ENCODE results near the gene ACSL4. TPM values are rescaled to one million over a fixed set of nuclear protein-coding genes. Genes with fewer than 3 reads are reported as not detected.

The ACSL4 gene
- total and polyA plus RNA-seq, 9 of the 15 experiments (the other 6 are each of a cell fraction or from before 2014, with no cell fraction given) = 9.8 to 35.1 (median 25.5) TPM

DNA sequence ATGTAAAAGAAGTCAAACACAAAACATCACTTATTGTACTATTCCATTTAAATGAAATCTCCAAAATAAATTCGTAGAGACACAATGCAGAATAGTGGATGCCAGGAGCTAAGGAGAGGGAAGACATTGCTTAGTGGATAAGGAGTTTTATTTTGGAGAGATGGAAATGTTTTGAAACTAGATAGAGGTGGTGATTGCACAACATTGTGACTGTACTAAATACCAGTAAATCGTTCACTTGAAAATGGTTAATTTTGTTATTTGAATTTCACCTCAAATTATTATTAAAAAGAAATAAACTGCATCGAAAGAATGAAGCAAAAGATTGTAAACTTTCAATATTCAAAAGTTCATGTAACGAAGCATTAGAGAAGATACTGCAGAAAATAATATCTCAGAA lies 9.7 kb upstream of the ACSL4 start:
- POLR2A ChIA-PET = no interaction called here
- DNase-seq (ENCODE audit: extremely low read depth in 1 of 4, low spot score in 3 of 4) (no peak), ATAC-seq (no peak), FAIRE-seq (no peak)
- H3K4me3 ChIP-seq = no peak overlapping the region
- no peak overlapping the region for H3K9ac ChIP-seq (ENCODE audit: insufficient read depth in 1 of 2, low read depth in 2 of 2, low read length in 2 of 2)
- no peaks in the 10 kb centered on the region for H3K9me3 ChIP-seq (replicated peaks; ENCODE audit: control insufficient read depth, insufficient read depth, low read depth, low read length)
- no peaks in the 10 kb centered on the region for H3K27me3 ChIP-seq (ENCODE audit: control insufficient read depth in 2 of 2, insufficient read depth in 2 of 2, low read length in 2 of 2)
- no peak overlapping the region for H2AFZ ChIP-seq (ENCODE audit: low read depth, low read length)
- in situ Hi-C loops (cut with MboI) (no loop called here), intact Hi-C loops (cut with micrococcal nuclease) (no loop called here)
- BruUV-seq (replicated peaks) = no TSS peak
- H3K36me3 ChIP-seq (ENCODE audit: control insufficient read depth, insufficient read depth, low read length) = no peaks in the 10 kb centered on the region
- no peaks in the 10 kb centered on the region for H4K20me1 ChIP-seq (replicated peaks; ENCODE audit: control insufficient read depth, insufficient read depth, low read length)
- WGBS (ENCODE audit: insufficient coverage, low coverage, missing lambda C conversion rate) = 4% methylated on average over 4 of the region's 4 CpGs
- no peak overlapping the region for H3K27ac ChIP-seq (ENCODE audit: extremely low read depth, low read depth, low read length)
- no peak overlapping the region for H3K4me2 ChIP-seq (ENCODE audit: insufficient read depth, low read length)
- H3K79me2 ChIP-seq (ENCODE audit: control insufficient read depth, insufficient read depth, low read length) = no peaks in the 10 kb centered on the region
- no peaks in the 10 kb centered on the region for H3K9me1 ChIP-seq (ENCODE audit: control insufficient read depth, insufficient read depth, low read length)
- CTCF ChIA-PET (ENCODE audit: low intra/inter-chr PET ratio) = no interaction called here
- peaks cover 0 to 4% of the 10 kb centered on the region in 2 experiments; a peak in 2 of 5 replicates for H3K4me1 ChIP-seq (replicated peaks in 1 of 2; ENCODE audit: control insufficient read depth in 2 of 2, insufficient read depth in 2 of 2, low read length in 2 of 2)
- no peak for TF ChIP-seq MEF2D (tag; conservative IDR thresholded peaks at IDR 0.05; ENCODE audit: low read depth)
- TF ChIP-seq ZEB2 (IDR thresholded peaks at IDR 0.05) = no peak
- TF ChIP-seq CEBPG (CRISPR knock-in tag; IDR thresholded peaks at IDR 0.05) = no peak
- TF ChIP-seq CEBPG (tag; conservative IDR thresholded peaks at IDR 0.05 in 1 of 2, IDR thresholded peaks at IDR 0.05 in 1 of 2) = peak; percentile 29 to 68; a peak in 3 of 4 replicates
- no peak for TF ChIP-seq TARDBP (IDR thresholded peaks at IDR 0.05)
- no peak for TF ChIP-seq TOE1 (IDR thresholded peaks at IDR 0.05; ENCODE audit: borderline replicate concordance)
- TF ChIP-seq TOE1 (CRISPR knock-in tag; IDR thresholded peaks at IDR 0.05; ENCODE audit: borderline replicate concordance, low read depth) = no peak
- TF ChIP-seq KDM2B (CRISPR knock-in tag; IDR thresholded peaks at IDR 0.05) = no peak
- peak; percentile 86 for TF ChIP-seq CEBPB (tag; IDR thresholded peaks at IDR 0.05)
- TF ChIP-seq HOXB6 (CRISPR knock-in tag; IDR thresholded peaks at IDR 0.05; ENCODE audit: borderline replicate concordance) = no peak
- TF ChIP-seq KDM4B (IDR thresholded peaks at IDR 0.05; ENCODE audit: borderline replicate concordance in 2 of 2, low read depth in 1 of 2) = no peak
- no peak for TF ChIP-seq SLC30A9 (CRISPR knock-in tag; IDR thresholded peaks at IDR 0.05)
- TF ChIP-seq ZNF121 (CRISPR knock-in tag; conservative IDR thresholded peaks at IDR 0.05) = no peak
- TF ChIP-seq, protein P1, sequence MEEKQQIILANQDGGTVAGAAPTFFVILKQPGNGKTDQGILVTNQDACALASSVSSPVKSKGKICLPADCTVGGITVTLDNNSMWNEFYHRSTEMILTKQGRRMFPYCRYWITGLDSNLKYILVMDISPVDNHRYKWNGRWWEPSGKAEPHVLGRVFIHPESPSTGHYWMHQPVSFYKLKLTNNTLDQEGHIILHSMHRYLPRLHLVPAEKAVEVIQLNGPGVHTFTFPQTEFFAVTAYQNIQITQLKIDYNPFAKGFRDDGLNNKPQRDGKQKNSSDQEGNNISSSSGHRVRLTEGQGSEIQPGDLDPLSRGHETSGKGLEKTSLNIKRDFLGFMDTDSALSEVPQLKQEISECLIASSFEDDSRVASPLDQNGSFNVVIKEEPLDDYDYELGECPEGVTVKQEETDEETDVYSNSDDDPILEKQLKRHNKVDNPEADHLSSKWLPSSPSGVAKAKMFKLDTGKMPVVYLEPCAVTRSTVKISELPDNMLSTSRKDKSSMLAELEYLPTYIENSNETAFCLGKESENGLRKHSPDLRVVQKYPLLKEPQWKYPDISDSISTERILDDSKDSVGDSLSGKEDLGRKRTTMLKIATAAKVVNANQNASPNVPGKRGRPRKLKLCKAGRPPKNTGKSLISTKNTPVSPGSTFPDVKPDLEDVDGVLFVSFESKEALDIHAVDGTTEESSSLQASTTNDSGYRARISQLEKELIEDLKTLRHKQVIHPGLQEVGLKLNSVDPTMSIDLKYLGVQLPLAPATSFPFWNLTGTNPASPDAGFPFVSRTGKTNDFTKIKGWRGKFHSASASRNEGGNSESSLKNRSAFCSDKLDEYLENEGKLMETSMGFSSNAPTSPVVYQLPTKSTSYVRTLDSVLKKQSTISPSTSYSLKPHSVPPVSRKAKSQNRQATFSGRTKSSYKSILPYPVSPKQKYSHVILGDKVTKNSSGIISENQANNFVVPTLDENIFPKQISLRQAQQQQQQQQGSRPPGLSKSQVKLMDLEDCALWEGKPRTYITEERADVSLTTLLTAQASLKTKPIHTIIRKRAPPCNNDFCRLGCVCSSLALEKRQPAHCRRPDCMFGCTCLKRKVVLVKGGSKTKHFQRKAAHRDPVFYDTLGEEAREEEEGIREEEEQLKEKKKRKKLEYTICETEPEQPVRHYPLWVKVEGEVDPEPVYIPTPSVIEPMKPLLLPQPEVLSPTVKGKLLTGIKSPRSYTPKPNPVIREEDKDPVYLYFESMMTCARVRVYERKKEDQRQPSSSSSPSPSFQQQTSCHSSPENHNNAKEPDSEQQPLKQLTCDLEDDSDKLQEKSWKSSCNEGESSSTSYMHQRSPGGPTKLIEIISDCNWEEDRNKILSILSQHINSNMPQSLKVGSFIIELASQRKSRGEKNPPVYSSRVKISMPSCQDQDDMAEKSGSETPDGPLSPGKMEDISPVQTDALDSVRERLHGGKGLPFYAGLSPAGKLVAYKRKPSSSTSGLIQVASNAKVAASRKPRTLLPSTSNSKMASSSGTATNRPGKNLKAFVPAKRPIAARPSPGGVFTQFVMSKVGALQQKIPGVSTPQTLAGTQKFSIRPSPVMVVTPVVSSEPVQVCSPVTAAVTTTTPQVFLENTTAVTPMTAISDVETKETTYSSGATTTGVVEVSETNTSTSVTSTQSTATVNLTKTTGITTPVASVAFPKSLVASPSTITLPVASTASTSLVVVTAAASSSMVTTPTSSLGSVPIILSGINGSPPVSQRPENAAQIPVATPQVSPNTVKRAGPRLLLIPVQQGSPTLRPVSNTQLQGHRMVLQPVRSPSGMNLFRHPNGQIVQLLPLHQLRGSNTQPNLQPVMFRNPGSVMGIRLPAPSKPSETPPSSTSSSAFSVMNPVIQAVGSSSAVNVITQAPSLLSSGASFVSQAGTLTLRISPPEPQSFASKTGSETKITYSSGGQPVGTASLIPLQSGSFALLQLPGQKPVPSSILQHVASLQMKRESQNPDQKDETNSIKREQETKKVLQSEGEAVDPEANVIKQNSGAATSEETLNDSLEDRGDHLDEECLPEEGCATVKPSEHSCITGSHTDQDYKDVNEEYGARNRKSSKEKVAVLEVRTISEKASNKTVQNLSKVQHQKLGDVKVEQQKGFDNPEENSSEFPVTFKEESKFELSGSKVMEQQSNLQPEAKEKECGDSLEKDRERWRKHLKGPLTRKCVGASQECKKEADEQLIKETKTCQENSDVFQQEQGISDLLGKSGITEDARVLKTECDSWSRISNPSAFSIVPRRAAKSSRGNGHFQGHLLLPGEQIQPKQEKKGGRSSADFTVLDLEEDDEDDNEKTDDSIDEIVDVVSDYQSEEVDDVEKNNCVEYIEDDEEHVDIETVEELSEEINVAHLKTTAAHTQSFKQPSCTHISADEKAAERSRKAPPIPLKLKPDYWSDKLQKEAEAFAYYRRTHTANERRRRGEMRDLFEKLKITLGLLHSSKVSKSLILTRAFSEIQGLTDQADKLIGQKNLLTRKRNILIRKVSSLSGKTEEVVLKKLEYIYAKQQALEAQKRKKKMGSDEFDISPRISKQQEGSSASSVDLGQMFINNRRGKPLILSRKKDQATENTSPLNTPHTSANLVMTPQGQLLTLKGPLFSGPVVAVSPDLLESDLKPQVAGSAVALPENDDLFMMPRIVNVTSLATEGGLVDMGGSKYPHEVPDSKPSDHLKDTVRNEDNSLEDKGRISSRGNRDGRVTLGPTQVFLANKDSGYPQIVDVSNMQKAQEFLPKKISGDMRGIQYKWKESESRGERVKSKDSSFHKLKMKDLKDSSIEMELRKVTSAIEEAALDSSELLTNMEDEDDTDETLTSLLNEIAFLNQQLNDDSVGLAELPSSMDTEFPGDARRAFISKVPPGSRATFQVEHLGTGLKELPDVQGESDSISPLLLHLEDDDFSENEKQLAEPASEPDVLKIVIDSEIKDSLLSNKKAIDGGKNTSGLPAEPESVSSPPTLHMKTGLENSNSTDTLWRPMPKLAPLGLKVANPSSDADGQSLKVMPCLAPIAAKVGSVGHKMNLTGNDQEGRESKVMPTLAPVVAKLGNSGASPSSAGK (IDR thresholded peaks at IDR 0.05) = no peak
- no peak for TF ChIP-seq ZC3H8 (IDR thresholded peaks at IDR 0.05)
